Spleen (tissue), 7 donors: ENCODE measurements around the gene PGAM2.

ENCODE experiments used
- POLR2AphosphoS5 ChIP-seq, 3 donors: sonication (generic); formaldehyde crosslinking; IDR thresholded peaks; one replicate each; pipeline ENCODE4 v1.5.1; 2017; ENCODE audit warnings: antibody characterized with exemption in 3 of 3
- TF ChIP-seq, protein P1 (sequence below), 11 experiments: fragments of 200-600 bp in 7 of 11; fragments of 450-650 bp in 4 of 11; sonication (generic) in 4 of 11; IDR thresholded peaks in 8 of 11; conservative IDR thresholded peaks in 3 of 11; 1 replicate in 7 of 11; 2 replicates in 4 of 11; pipeline versions ENCODE4 v1.4.0 to v1.8.0; 2016 to 2021; ENCODE audit warnings: antibody characterized with exemption in 11 of 11, inconsistent platforms in 4 of 11, mild to moderate bottlenecking in 1 of 11
- donor health status: DM: no; HTN: no; CAD: no; lungs with moderate emphysema.
- donor health status: DM: no; HTN: no; CAD: no.
- donor health status: DM: no; HTN: no; CAD: no.

DNA sequence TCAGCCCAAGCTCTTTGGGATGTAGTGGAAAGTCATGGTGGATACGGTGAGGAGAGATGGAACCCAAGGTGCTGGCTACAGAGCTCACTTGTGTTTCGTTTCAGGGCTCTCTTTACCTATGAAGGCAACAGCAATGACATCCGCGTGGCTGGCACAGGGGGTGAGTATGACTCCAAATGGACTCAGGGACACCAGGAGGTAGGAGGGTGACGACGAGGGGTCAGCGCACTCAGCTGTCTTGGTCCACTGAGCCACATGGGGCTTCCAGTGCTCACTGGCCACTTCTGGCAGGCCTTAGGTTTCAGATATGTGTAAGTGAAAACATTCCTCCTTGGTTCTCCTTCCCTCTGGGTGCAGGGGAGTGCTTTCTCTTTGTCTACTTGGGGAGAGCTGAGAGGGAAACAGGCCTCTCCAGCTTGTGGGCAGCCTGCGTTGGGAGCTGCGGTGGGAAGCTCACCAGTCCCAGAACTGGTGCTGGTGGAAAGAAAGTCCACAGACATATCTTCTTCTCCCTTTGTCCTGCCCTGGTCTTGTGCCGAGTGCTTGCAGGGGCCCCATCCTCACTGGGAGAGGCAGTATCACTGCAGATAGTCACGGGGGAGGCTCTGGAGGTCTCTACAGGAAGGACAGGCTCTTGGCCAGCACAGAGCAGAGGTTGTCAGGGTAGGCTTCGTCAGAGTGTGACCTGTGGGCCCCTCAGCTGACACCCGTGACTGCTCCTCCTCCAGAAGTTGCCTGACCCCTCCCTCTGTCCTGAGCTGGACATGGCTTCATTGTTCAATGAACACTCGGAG, 15.0 kb downstream of the PGAM2 start:
- TF ChIP-seq, protein P1, sequence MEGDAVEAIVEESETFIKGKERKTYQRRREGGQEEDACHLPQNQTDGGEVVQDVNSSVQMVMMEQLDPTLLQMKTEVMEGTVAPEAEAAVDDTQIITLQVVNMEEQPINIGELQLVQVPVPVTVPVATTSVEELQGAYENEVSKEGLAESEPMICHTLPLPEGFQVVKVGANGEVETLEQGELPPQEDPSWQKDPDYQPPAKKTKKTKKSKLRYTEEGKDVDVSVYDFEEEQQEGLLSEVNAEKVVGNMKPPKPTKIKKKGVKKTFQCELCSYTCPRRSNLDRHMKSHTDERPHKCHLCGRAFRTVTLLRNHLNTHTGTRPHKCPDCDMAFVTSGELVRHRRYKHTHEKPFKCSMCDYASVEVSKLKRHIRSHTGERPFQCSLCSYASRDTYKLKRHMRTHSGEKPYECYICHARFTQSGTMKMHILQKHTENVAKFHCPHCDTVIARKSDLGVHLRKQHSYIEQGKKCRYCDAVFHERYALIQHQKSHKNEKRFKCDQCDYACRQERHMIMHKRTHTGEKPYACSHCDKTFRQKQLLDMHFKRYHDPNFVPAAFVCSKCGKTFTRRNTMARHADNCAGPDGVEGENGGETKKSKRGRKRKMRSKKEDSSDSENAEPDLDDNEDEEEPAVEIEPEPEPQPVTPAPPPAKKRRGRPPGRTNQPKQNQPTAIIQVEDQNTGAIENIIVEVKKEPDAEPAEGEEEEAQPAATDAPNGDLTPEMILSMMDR (IDR thresholded peaks at IDR 0.05 in 8 of 11, conservative IDR thresholded peaks at IDR 0.05 in 3 of 11), result no peak
- no peak for TF ChIP-seq POLR2AphosphoS5 (IDR thresholded peaks at IDR 0.05)
